PFSK-1 (cell line): ENCODE data around the gene CRB1.

Experiments used
- POLR2AphosphoS5 ChIP-seq: IDR thresholded peaks from 2 replicates; pipeline ENCODE4 v1.6.1; 2012; ENCODE audit warnings: low read depth, mild to moderate bottlenecking, control low read depth, low read length, moderate library complexity
- TAF1 ChIP-seq: IDR thresholded peaks from 2 replicates; pipeline ENCODE4 v1.6.1; 2012; ENCODE audit warnings: low read length, control low read depth, borderline replicate concordance; ENCODE audit not compliant: insufficient read depth
- TF ChIP-seq, protein P1 (sequence below), 2 experiments: IDR thresholded peaks; 2 replicates each; pipeline versions ENCODE4 v1.6.1 to v1.8.0; 2011 to 2012; ENCODE audit warnings: low read depth in 2 of 2, low read length in 2 of 2, control low read depth in 1 of 2, inconsistent platforms in 1 of 2, mild to moderate bottlenecking in 1 of 2, moderate library complexity in 1 of 2; ENCODE audit not compliant: insufficient read depth in 1 of 2

DNA sequence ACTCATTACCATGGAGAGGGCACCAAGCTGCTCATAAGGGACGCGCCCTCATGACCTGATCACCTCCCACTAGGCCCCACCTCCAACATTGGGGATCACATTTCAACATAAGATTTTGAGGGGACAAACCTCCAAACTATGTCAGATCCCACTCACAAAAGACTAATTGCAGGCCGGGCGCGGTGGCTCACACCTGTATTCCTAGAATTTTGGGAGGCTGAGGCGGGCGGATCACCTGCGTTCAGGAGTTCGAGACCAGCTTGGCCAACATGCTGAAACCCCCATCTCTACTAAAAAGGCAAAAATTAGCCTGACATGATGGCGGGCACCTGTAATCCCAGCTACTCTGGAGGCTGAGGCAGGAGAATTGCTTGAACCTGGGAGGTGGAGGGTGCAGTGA is 228.7 kb downstream of the CRB1 start:
- TF ChIP-seq POLR2AphosphoS5 (no peak), TAF1 (no peak)
- TF ChIP-seq, protein P1, sequence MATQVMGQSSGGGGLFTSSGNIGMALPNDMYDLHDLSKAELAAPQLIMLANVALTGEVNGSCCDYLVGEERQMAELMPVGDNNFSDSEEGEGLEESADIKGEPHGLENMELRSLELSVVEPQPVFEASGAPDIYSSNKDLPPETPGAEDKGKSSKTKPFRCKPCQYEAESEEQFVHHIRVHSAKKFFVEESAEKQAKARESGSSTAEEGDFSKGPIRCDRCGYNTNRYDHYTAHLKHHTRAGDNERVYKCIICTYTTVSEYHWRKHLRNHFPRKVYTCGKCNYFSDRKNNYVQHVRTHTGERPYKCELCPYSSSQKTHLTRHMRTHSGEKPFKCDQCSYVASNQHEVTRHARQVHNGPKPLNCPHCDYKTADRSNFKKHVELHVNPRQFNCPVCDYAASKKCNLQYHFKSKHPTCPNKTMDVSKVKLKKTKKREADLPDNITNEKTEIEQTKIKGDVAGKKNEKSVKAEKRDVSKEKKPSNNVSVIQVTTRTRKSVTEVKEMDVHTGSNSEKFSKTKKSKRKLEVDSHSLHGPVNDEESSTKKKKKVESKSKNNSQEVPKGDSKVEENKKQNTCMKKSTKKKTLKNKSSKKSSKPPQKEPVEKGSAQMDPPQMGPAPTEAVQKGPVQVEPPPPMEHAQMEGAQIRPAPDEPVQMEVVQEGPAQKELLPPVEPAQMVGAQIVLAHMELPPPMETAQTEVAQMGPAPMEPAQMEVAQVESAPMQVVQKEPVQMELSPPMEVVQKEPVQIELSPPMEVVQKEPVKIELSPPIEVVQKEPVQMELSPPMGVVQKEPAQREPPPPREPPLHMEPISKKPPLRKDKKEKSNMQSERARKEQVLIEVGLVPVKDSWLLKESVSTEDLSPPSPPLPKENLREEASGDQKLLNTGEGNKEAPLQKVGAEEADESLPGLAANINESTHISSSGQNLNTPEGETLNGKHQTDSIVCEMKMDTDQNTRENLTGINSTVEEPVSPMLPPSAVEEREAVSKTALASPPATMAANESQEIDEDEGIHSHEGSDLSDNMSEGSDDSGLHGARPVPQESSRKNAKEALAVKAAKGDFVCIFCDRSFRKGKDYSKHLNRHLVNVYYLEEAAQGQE (IDR thresholded peaks at IDR 0.05; ENCODE audit: insufficient read depth in 1 of 2, low read depth in 2 of 2, low read length in 2 of 2), result no peak
